ENCODE results near the gene MYH11.

MYH11 gene

GRCh38 chr16:15885560-15886001 is 28.8 kb upstream of the MYH11 start:
- peak overlapping the region; percentile 6 for H3K27ac Mint-ChIP-seq
- ATAC-seq (no peak), DNase-seq (ENCODE audit: low spot score in 2 of 2) (no peak)
- peaks cover 29% of the 10 kb centered on the region for H3K4me1 Mint-ChIP-seq
- no peaks in the 10 kb centered on the region for H3K9me3 Mint-ChIP-seq
- H3K36me3 Mint-ChIP-seq = peaks cover 42% of the 10 kb centered on the region
- no peak overlapping the region for H3K4me3 Mint-ChIP-seq

- Mint-ChIP-seq H3K4me1 (peaks cover 31% of the 10 kb centered on the region), H3K36me3 (peaks cover 48% of the 10 kb centered on the region), H3K9me3 (no peaks in the 10 kb centered on the region), H3K27ac (no peak overlapping the region), H3K4me3 (no peak overlapping the region)
- ATAC-seq (no peak), DNase-seq (ENCODE audit: low spot score in 2 of 2) (no peak)
Observed at GRCh38 chr16:15882563-15882962, 25.7 kb upstream of the MYH11 start.

GRCh38 chr16:15881794-15882379 is 25.1 kb upstream of the MYH11 start:
- ATAC-seq (no peak), DNase-seq (ENCODE audit: low spot score in 2 of 2) (no peak)
- Mint-ChIP-seq H3K4me3 (no peak overlapping the region), H3K4me1 (peaks cover 25% of the 10 kb centered on the region), H3K27ac (no peak overlapping the region), H3K9me3 (no peaks in the 10 kb centered on the region), H3K36me3 (peaks cover 55% of the 10 kb centered on the region)

- Mint-ChIP-seq H3K4me1 (peaks cover 15% of the 10 kb centered on the region), H3K27ac (peak overlapping the region; percentile 56), H3K9me3 (no peaks in the 10 kb centered on the region), H3K4me3 (no peak overlapping the region), H3K36me3 (peaks cover 67% of the 10 kb centered on the region)
- no peak for DNase-seq (ENCODE audit: low spot score in 2 of 2)
- ATAC-seq = peak; percentile 13
Observed at GRCh38 chr16:15880434-15881308, 23.8 kb upstream of the MYH11 start.

GRCh38 chr16:15879255-15879811 is 22.5 kb upstream of the MYH11 start:
- Mint-ChIP-seq H3K4me3 (no peak overlapping the region), H3K9me3 (no peaks in the 10 kb centered on the region)

GRCh38 chr16:15876503-15876902 is 19.7 kb upstream of the MYH11 start:
- Mint-ChIP-seq H3K36me3 (peaks cover 70% of the 10 kb centered on the region), H3K27ac (no peak overlapping the region), H3K9me3 (no peaks in the 10 kb centered on the region), H3K4me1 (peaks cover 12% of the 10 kb centered on the region), H3K4me3 (no peak overlapping the region)
- DNase-seq (ENCODE audit: low spot score in 2 of 2) (no peak), ATAC-seq (no peak)

More at GRCh38 chr16:15879255-15879811, 22.5 kb upstream of the MYH11 start:
- peaks cover 12% of the 10 kb centered on the region for H3K4me1 Mint-ChIP-seq
- H3K27ac Mint-ChIP-seq = peak overlapping the region; percentile 86
- H3K36me3 Mint-ChIP-seq = peaks cover 77% of the 10 kb centered on the region
- DNase-seq (ENCODE audit: low spot score in 2 of 2) (no peak), ATAC-seq (peak; percentile 70)

GRCh38 chr16:15874745-15875314 is 18.0 kb upstream of the MYH11 start:
- peaks cover 83% of the 10 kb centered on the region for H3K36me3 Mint-ChIP-seq
- H3K9me3 Mint-ChIP-seq = no peaks in the 10 kb centered on the region
- DNase-seq (ENCODE audit: low spot score in 2 of 2) (no peak), ATAC-seq (no peak)
- H3K4me3 Mint-ChIP-seq = no peak overlapping the region
- H3K4me1 Mint-ChIP-seq = peaks cover 7% of the 10 kb centered on the region
- H3K27ac Mint-ChIP-seq = peak overlapping the region; percentile 55

- no peak overlapping the region for H3K4me3 Mint-ChIP-seq
- H3K27ac Mint-ChIP-seq = peak overlapping the region; percentile 55
- peaks cover 87% of the 10 kb centered on the region for H3K36me3 Mint-ChIP-seq
Observed at GRCh38 chr16:15873737-15874136, 16.9 kb upstream of the MYH11 start.

GRCh38 chr16:15873301-15873700 is 16.5 kb upstream of the MYH11 start:
- no peak for ATAC-seq
- Mint-ChIP-seq H3K4me3 (no peak overlapping the region), H3K9me3 (no peaks in the 10 kb centered on the region), H3K27ac (peak overlapping the region; percentile 55), H3K4me1 (no peaks in the 10 kb centered on the region), H3K36me3 (peaks cover 87% of the 10 kb centered on the region)
- no peak for DNase-seq (ENCODE audit: low spot score in 2 of 2)

More at GRCh38 chr16:15873737-15874136, 16.9 kb upstream of the MYH11 start:
- H3K9me3 Mint-ChIP-seq = no peaks in the 10 kb centered on the region
- no peak for DNase-seq (ENCODE audit: low spot score in 2 of 2)
- H3K4me1 Mint-ChIP-seq = peaks cover under 1% of the 10 kb centered on the region
- no peak for ATAC-seq

GRCh38 chr16:15870011-15870410 is 13.2 kb upstream of the MYH11 start:
- DNase-seq (ENCODE audit: low spot score in 2 of 2) (no peak), ATAC-seq (no peak)
- H3K27ac Mint-ChIP-seq = no peak overlapping the region
- no peaks in the 10 kb centered on the region for H3K4me1 Mint-ChIP-seq
- no peaks in the 10 kb centered on the region for H3K9me3 Mint-ChIP-seq
- peaks cover 90% of the 10 kb centered on the region for H3K36me3 Mint-ChIP-seq
- no peak overlapping the region for H3K4me3 Mint-ChIP-seq

- ATAC-seq (no peak), DNase-seq (ENCODE audit: low spot score in 2 of 2) (no peak)
- Mint-ChIP-seq H3K9me3 (no peaks in the 10 kb centered on the region), H3K4me3 (no peak overlapping the region), H3K27ac (no peak overlapping the region), H3K4me1 (no peaks in the 10 kb centered on the region), H3K36me3 (peaks cover 66% of the 10 kb centered on the region)
Observed at GRCh38 chr16:15866451-15866850, 9.6 kb upstream of the MYH11 start.

GRCh38 chr16:15865742-15866141 is 8.9 kb upstream of the MYH11 start:
- Mint-ChIP-seq H3K4me3 (no peak overlapping the region), H3K4me1 (no peaks in the 10 kb centered on the region), H3K27ac (no peak overlapping the region), H3K9me3 (no peaks in the 10 kb centered on the region), H3K36me3 (peaks cover 59% of the 10 kb centered on the region)
- ATAC-seq (no peak), DNase-seq (ENCODE audit: low spot score in 2 of 2) (no peak)

- Mint-ChIP-seq H3K9me3 (no peaks in the 10 kb centered on the region), H3K4me1 (no peaks in the 10 kb centered on the region), H3K4me3 (no peak overlapping the region), H3K27ac (no peak overlapping the region), H3K36me3 (peaks cover 51% of the 10 kb centered on the region)
- DNase-seq (ENCODE audit: low spot score in 2 of 2) (no peak), ATAC-seq (no peak)
Observed at GRCh38 chr16:15864939-15865338, 8.1 kb upstream of the MYH11 start.

GRCh38 chr16:15861996-15862395 is 5.2 kb upstream of the MYH11 start:
- H3K4me3 Mint-ChIP-seq = no peak overlapping the region
- no peaks in the 10 kb centered on the region for H3K9me3 Mint-ChIP-seq
- no peak for DNase-seq (ENCODE audit: low spot score in 2 of 2)
- peaks cover 8% of the 10 kb centered on the region for H3K4me1 Mint-ChIP-seq
- no peak for ATAC-seq
- no peak overlapping the region for H3K27ac Mint-ChIP-seq
- peaks cover 22% of the 10 kb centered on the region for H3K36me3 Mint-ChIP-seq

- DNase-seq (ENCODE audit: low spot score in 2 of 2) = no peak
- H3K4me1 Mint-ChIP-seq = peaks cover 8% of the 10 kb centered on the region
- H3K4me3 Mint-ChIP-seq = no peak overlapping the region
- no peaks in the 10 kb centered on the region for H3K9me3 Mint-ChIP-seq
- H3K36me3 Mint-ChIP-seq = no peaks in the 10 kb centered on the region
- no peak for ATAC-seq
- H3K27ac Mint-ChIP-seq = no peak overlapping the region
Observed at GRCh38 chr16:15858921-15859668, 2.3 kb upstream of the MYH11 start.

Data from stimulated activated effector memory CD8-positive, alpha-beta T cell treated with anti-CD3 and anti-CD28 coated beads, Interleukin-12 subunit alpha, Interleukin-12 subunit beta, amount 100 ng/mL, for 72 hours (primary cell).